ENCODE data around the gene ARHGEF6. TPM values are rescaled to one million over a fixed set of nuclear protein-coding genes. Genes with fewer than 3 reads are reported as not detected.

ARHGEF6 gene
- total RNA-seq, 6 experiments from 2014 or later, result 2.8 to 6.1 (median 3.5) TPM

- DNase-seq (no peak), ATAC-seq (no peak)
- 67% methylated on average over 2 of the region's 3 CpGs for WGBS (ENCODE audit: insufficient coverage, low coverage, low lambda C conversion rate, missing lambda C conversion rate)
- Histone ChIP-seq H3K36me3 (no peaks in the 10 kb centered on the region), H3K4me3 (no peak overlapping the region), H3K27ac (no peak overlapping the region), H3K4me1 (no peaks in the 10 kb centered on the region), H3K9me3 (no peaks in the 10 kb centered on the region), H3K27me3 (peaks cover 0 to 5% of the 10 kb centered on the region in 2 donors)
- TF ChIP-seq POLR2A (IDR thresholded peaks at IDR 0.05), result no peak
- no peak for TF ChIP-seq CTCF (IDR thresholded peaks at IDR 0.05)
- intact Hi-C loops (cut with DNase I), result no loop called here
Observed at GRCh38 chrX:136650811-136651210, 129.9 kb downstream of the ARHGEF6 start.

GRCh38 chrX:136647677-136648360 is 132.9 kb downstream of the ARHGEF6 start, which contains the start of gene CD40LG:
Gene CD40LG, plus strand, starts transcription at chrX:136648158. Its CDS starts 91 bp downstream, at chrX:136648249.
- TF ChIP-seq CTCF (IDR thresholded peaks at IDR 0.05), result no peak
- TF ChIP-seq POLR2A (IDR thresholded peaks at IDR 0.05), result no peak
- Histone ChIP-seq H3K9me3 (no peaks in the 10 kb centered on the region), H3K27me3 (peaks cover 0 to 5% of the 10 kb centered on the region in 2 donors), H3K36me3 (no peaks in the 10 kb centered on the region), H3K4me3 (no peak within 1 kb of the TSS), H3K27ac (no peak within 1 kb of the TSS), H3K4me1 (no peaks in the 10 kb centered on the region)
- intact Hi-C loops (cut with DNase I), result no loop called here
- WGBS (ENCODE audit: insufficient coverage, low coverage, low lambda C conversion rate, missing lambda C conversion rate), result 47% methylated on average over 8 of the region's 10 CpGs
- DNase-seq, result no peak
- ATAC-seq, result no peak

GRCh38 chrX:136646602-136647239 is 134.0 kb downstream of the ARHGEF6 start:
- no peak overlapping the region for H3K4me3 ChIP-seq
- no peak for DNase-seq
- WGBS (ENCODE audit: insufficient coverage, low coverage, low lambda C conversion rate, missing lambda C conversion rate), result 29% methylated on average over 5 of the region's 5 CpGs
- H3K4me1 ChIP-seq, result no peaks in the 10 kb centered on the region
- no peak for ATAC-seq
- intact Hi-C loops (cut with DNase I), result no loop called here
- H3K27ac ChIP-seq, result no peak overlapping the region
- TF ChIP-seq POLR2A (IDR thresholded peaks at IDR 0.05), result no peak
- no peaks in the 10 kb centered on the region for H3K9me3 ChIP-seq
- H3K36me3 ChIP-seq, result no peaks in the 10 kb centered on the region
- peaks cover 0 to 5% of the 10 kb centered on the region in 2 donors for H3K27me3 ChIP-seq

- no peak for DNase-seq
- H3K27ac ChIP-seq, result no peak overlapping the region
- H3K27me3 ChIP-seq, result peaks cover 0 to 2% of the 10 kb centered on the region in 2 donors
- no peak overlapping the region for H3K4me3 ChIP-seq
- WGBS (ENCODE audit: insufficient coverage, low coverage, low lambda C conversion rate, missing lambda C conversion rate), result 36% methylated on average over 1 of the region's 1 CpG
- TF ChIP-seq CTCF (IDR thresholded peaks at IDR 0.05) (no peak), POLR2A (IDR thresholded peaks at IDR 0.05) (no peak)
- H3K9me3 ChIP-seq, result no peaks in the 10 kb centered on the region
- no peak for ATAC-seq
- intact Hi-C loops (cut with DNase I), result no loop called here
- no peaks in the 10 kb centered on the region for H3K4me1 ChIP-seq
- H3K36me3 ChIP-seq, result no peaks in the 10 kb centered on the region
Observed at GRCh38 chrX:136643243-136643642, 137.5 kb downstream of the ARHGEF6 start.

GRCh38 chrX:136639506-136640176 is 141.1 kb downstream of the ARHGEF6 start:
- intact Hi-C loops (cut with DNase I), result no loop called here
- no peak overlapping the region for H3K4me3 ChIP-seq
- DNase-seq (no peak), ATAC-seq (peak in 1 of 4 donors; percentile 26)
- H3K9me3 ChIP-seq, result no peaks in the 10 kb centered on the region
- 49% methylated on average over 6 of the region's 8 CpGs for WGBS (ENCODE audit: insufficient coverage, low coverage, low lambda C conversion rate, missing lambda C conversion rate)
- H3K27ac ChIP-seq, result no peak overlapping the region
- no peaks in the 10 kb centered on the region for H3K4me1 ChIP-seq
- no peaks in the 10 kb centered on the region for H3K27me3 ChIP-seq
- no peaks in the 10 kb centered on the region for H3K36me3 ChIP-seq
- TF ChIP-seq POLR2A (IDR thresholded peaks at IDR 0.05) (no peak), CTCF (IDR thresholded peaks at IDR 0.05) (no peak)

Data from right lobe of liver (tissue), 6 donors.